H54 (cell line): Measurements from ENCODE around the gene PPT1.
"Not testable (repeated sequence)": the region's sequence is repeated elsewhere in the genome, so short reads cannot be mapped to it uniquely, and the experiment has no call there.

Experiments used
- DNase-seq: peaks from one replicate; pipeline ENCODE4 v3.0.0; 2011; ENCODE audit warnings: low spot score, mixed read lengths; ENCODE audit not compliant: insufficient read length
- FAIRE-seq: peaks from 3 replicates; lab custom pipeline; 2011; peaks lifted over from hg19 to GRCh38; lab: Jason Lieb, UNC
- POLR2A ChIP-seq: IDR thresholded peaks from 2 replicates; pipeline ENCODE4 v1.6.1; 2011; ENCODE audit warnings: low read depth, mild to moderate bottlenecking, low read length

PPT1 gene

DNA sequence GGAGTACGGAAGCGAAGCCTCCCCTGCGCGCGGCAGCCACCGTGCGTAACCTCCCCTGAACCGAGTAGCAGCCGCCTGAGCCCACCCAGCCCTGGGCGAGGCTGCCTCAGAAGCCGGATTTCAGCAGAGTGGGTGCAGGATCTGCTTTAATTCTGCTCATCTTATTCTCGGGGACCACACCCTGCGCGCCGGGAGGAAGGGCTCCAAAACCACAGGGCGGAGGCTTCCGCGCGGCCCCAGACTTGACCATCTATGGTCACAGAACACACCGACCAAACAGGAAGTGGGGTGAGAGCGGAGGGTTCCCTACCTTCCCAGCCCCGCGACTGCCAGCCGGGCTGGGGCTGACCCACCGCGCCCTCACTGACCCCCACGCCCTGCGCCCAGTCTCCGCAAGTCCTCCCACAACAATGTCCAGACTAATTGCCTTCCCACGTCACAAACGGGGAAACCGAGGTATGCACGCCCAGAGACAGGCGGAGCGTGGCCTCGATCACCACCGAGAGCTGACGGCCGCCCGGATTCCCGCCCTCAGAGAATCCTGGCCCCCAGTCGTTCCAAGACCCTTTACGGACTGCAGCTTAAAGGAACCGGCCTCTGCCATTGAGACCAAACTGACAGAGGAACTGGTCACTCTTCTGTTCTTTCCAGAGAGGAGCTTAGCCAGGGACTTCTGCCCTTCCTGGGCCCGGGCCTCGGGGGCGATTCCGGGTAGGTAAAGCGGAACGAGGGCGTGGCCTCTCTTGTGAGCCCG, 57.1 kb downstream of the PPT1 start:
- DNase-seq (peak; percentile 82), FAIRE-seq (peak; percentile 36)
- TF ChIP-seq POLR2A = peak; percentile 49

DNA sequence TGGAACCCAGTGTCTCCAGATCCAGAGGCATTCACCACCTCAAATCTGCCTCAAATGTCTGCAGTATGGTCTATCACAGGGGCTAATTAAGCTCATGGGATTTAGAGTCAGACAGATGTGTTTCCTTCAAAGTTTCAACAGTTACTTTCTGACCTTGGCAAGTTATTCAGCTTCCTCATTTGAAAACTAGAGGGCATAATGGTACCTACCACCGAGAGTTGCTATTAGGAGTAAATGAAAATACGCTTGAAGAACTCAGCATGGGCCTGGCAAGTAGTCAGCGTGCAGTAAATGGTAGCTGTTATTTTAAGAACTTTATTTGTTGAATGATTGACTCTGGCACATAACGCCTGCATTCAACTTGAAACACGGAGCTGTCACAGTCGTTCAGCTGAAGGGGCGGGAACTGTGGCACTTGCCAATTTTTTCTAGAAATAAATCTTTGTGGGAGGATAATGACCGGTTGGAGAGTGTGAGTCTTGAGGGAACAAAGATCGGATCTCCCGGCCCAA, 57.8 kb downstream of the PPT1 start:
- FAIRE-seq = no peak

DNA sequence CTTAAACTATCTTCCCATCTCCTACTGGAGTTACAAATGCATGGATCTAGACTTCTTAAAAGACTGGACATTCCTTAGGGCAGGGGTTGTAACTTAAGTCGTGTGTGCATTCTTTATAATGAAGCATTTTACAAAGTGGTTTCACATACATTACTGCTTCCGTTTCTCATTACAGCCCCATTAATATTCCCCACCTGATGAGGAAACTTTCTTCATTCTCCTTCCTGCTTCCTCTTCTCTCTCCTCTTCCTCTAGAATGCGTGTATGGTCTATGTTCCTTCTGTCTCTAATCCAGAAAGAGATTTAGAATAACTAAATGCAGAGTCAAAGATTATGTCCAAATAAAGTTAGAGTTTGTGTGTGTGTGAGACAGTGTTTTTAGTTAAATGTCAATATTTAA, 58.4 kb downstream of the PPT1 start:
- DNase-seq (no peak), FAIRE-seq (no peak)
- no peak for TF ChIP-seq POLR2A

More for the DNA sequence above, 57.8 kb downstream of the PPT1 start:
- DNase-seq = no peak
- TF ChIP-seq POLR2A = no peak

DNA sequence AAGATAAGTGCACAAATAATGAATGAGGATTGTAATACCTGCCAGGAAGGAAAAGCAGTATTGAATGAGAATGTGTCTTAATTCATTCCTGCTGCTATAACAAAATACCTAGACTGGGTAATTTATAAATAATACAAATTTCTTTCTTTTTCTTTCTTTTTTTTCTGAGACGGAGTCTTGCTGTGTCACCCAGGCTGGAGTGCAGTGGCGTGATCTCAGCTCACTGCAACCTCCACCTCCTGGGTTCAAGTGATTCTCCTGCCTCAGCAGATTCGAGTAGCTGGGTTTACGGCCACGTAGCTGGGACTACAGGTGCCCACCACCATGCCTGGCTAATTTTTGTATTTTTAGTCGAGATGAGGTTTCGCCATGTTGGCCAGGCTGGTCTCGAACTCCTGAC, 59.8 kb downstream of the PPT1 start:
- not testable (repeated sequence) for DNase-seq, FAIRE-seq

DNA sequence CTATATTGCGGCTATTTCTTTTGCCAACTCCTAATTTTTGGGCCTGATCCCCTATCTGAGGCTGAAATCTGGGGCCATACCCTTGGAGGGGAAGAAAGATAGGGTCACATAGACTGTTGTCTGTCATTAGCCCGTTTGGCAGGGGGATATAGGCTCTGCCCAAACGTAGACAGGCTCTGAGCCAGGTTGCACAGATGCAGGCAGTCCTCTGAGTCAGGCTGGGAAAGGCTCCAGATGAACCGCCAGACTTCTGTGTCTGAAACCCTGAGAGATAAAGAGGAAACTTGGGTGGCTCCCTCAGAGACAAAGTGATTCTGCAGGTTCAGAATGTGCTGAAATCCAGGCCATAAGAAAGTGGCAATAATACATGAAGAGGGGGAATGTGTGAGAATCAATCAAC, 60.5 kb downstream of the PPT1 start:
- TF ChIP-seq POLR2A = no peak
- FAIRE-seq = peak; percentile 41
- DNase-seq = no peak

DNA sequence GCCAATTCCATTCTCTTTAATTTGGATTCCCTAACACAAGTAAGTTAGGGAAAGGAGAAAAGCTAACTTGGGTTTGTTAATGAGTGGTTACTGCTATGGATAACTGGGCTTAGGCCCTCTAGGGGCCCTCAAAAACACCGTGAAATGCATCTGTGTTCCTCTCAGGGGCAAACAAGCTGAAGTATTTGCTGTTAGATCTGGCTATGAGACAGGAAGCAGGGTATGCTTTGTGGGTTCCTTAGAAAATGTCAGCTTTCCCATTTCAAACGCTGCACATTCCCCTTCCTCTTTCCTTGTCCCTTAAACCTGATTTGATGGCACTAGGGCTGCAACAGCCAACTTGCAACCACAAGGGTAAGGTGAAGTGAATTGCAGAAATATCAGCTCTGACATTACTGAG, 62.2 kb downstream of the PPT1 start:
- FAIRE-seq = no peak
- DNase-seq = no peak
- TF ChIP-seq POLR2A = no peak

DNA sequence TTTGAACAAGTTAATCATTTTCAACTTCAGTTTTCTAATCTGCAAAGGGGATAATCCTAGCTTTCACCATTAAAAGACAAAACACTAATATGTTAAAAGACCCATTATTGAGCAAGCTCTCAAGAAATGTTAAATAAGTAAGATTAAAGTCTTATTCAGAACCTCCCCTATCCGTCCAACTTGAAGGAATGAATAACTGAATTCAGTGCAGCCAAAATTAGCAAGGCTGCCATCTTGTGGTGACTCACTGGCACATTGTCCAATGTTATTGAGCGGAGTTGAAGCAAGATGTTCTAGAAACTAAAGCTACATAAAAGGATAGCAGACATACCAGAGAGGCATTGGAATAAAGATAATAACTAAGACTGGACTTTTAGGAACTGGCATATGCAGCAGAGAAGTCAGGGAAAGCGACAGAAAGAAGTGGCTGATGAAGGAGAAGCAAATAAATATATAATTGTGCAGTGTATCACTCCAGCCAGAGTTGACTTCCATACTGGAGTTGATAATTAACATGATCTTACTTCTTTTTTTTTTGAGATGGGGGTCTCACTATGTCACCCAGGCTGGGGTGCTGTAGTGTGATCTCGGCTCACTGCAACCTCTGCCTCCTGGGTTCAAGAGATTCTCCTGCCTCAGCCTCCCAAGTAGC, 64.7 kb downstream of the PPT1 start:
- FAIRE-seq (peak; percentile 87), DNase-seq (peak; percentile 36)
- no peak for TF ChIP-seq POLR2A

DNA sequence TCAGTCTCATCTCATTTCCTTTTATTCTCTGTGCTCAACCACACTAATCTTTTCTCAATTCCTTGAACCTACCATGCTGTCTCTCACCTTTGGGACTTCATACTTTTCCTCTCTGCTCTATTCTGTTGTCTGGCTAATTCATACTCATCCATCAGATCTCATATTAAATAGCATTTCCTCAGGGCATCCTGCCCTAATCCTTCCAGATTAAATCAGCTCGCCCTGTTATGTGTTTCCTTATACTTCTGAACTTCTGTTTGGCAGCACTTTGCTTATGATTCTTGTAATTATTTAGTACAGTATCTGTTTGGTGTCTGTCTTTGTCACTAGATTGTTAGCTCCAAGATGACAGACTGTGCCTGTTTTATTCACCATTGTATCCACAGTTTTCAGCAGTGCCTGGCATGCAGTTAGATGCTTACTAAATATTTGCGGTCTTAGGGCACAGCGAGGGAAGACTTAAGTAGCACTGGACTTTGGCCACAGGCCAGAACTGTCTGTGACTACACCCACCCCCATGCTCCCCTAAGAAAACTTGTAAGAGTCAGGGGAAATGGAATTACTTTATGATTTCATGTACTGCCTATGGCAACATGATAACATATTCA, 66.4 kb downstream of the PPT1 start:
- FAIRE-seq (no peak), DNase-seq (no peak)
- TF ChIP-seq POLR2A = no peak

DNA sequence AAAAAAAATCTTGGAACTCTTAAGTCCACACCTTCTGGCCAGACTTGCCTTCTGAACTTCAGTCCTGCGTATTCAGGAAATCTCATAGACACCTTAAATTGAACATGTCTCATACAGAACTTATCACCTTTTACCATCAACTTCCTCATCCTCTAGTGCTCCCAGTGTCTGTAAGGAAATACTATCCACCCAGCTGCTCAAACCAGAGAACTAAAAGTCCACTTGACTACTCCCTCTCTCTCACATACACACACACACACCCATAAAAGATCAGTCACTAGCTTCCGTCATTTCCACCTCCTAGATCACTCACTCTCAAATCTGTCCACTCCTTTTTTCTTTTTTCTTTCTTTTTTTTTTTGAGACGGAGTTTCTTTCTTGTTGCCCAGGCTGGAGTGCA, 67.4 kb downstream of the PPT1 start:
- FAIRE-seq = no peak
- TF ChIP-seq POLR2A = no peak
- DNase-seq = no peak

DNA sequence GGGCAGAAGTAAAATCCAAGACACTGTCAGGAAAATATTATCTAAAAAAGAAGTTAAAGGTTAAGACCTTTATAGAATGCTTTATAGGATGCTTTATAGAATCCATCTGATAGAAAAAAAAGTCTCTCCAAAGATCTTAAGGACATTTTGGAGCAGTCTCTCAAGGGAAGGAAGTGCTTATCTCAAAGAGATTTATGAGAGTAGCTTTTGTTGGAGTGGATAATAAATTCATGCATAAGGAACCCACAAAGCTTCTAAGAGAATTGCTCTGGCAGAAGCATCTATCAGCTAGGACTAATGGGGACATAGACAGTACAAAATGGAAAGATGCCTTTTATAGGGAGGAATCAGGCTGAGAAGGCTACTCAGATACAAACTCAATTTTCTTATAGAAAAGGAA, 69.4 kb downstream of the PPT1 start:
- DNase-seq (no peak), FAIRE-seq (no peak)
- TF ChIP-seq POLR2A = no peak

DNA sequence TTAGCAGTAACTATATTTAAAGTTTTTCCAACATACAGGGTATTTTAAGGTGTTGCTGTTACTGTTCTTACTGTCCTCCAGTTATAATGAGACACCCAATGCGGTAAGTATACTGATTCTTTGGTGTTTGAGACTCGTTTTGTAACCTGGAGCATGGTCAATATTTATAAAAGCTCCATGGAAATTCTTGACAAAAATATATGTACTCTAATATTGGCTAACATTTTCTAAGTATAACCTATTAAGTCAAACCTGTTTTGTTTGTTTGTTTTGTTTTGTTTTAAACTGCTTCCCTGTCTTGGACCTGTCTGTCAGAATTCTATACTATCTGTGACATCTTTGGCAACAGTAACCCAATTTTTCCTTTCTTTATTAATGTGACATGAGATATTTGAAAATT, 72.4 kb downstream of the PPT1 start:
- FAIRE-seq = no peak

DNA sequence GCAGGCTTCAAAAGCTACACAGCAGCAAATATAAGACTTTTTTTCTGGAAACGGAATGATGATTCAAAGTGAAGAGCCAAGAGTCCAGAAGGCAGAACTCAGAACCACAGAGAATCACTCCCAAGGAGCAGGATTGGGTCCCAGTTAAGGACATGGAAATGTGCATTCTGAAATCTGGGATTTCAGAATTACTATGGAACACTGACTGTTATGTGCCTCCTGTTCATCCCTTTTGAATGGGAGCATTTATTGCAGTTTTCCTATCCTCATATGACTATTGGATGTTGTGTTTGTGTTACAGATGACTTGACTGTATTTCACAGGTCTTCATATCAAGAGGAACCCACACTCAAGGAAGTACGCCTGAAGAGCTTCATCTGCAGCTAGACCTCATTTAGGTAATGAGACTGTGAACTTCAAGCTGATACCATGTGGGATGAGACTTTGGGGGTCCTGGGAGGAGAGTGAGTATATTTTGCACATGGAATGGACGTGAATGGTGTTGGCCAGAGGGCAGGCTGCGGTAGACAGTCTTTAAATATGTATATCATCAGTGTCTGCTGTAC, 73.6 kb downstream of the PPT1 start:
- DNase-seq = no peak
- FAIRE-seq = no peak
- TF ChIP-seq POLR2A = no peak

More for the DNA sequence above, 72.4 kb downstream of the PPT1 start:
- DNase-seq = no peak
- TF ChIP-seq POLR2A = no peak
